ENCODE data around the gene RTP4.
"Not testable (repeated sequence)": the region's sequence is repeated elsewhere in the genome, so short reads cannot be mapped to it uniquely, and the experiment has no call there.

DNA sequence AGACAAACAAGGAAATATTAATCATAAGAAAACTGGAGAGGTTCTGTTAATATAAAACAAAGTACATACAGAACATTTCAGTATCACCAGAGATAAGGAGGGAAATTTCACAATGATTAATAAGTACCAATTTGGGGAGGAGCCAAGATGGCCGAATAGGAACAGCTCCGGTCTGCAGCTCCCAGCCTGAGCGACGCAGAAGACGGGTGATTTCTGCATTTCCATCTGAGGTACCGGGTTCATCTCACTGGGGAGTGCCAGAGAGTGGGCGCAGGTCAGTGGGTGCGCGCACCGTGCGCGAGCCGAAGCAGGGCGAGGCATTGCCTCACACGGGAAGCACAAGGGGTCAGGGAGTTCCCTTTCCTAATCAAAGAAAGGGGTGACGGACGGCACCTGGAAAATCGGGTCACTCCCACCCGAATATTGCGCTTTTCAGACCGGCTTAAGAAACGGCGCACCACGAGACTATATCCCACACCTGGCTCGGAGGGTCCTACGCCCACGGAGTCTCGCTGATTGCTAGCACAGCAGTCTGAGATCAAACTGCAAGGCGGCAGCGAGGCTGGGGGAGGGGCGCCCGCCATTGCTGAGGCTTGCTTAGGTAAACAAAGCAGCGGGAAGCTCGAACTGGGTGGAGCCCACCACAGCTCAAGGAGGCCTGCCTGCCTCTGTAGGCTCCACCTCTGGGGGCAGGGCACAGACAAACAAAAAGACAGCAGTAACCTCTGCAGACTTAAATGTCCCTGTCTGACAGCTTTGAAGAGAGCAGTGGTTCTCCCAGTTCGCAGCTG, 44.0 kb downstream of the RTP4 start:
- not testable (repeated sequence) for TF ChIP-seq GABPA, POLR2AphosphoS5 (IDR thresholded peaks at IDR 0.05; ENCODE audit: low read depth)
- TF ChIP-seq, protein P1, sequence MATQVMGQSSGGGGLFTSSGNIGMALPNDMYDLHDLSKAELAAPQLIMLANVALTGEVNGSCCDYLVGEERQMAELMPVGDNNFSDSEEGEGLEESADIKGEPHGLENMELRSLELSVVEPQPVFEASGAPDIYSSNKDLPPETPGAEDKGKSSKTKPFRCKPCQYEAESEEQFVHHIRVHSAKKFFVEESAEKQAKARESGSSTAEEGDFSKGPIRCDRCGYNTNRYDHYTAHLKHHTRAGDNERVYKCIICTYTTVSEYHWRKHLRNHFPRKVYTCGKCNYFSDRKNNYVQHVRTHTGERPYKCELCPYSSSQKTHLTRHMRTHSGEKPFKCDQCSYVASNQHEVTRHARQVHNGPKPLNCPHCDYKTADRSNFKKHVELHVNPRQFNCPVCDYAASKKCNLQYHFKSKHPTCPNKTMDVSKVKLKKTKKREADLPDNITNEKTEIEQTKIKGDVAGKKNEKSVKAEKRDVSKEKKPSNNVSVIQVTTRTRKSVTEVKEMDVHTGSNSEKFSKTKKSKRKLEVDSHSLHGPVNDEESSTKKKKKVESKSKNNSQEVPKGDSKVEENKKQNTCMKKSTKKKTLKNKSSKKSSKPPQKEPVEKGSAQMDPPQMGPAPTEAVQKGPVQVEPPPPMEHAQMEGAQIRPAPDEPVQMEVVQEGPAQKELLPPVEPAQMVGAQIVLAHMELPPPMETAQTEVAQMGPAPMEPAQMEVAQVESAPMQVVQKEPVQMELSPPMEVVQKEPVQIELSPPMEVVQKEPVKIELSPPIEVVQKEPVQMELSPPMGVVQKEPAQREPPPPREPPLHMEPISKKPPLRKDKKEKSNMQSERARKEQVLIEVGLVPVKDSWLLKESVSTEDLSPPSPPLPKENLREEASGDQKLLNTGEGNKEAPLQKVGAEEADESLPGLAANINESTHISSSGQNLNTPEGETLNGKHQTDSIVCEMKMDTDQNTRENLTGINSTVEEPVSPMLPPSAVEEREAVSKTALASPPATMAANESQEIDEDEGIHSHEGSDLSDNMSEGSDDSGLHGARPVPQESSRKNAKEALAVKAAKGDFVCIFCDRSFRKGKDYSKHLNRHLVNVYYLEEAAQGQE (IDR thresholded peaks at IDR 0.05; ENCODE audit: insufficient replicate concordance, low read depth), result not testable (repeated sequence)
- TF ChIP-seq, protein P2, sequence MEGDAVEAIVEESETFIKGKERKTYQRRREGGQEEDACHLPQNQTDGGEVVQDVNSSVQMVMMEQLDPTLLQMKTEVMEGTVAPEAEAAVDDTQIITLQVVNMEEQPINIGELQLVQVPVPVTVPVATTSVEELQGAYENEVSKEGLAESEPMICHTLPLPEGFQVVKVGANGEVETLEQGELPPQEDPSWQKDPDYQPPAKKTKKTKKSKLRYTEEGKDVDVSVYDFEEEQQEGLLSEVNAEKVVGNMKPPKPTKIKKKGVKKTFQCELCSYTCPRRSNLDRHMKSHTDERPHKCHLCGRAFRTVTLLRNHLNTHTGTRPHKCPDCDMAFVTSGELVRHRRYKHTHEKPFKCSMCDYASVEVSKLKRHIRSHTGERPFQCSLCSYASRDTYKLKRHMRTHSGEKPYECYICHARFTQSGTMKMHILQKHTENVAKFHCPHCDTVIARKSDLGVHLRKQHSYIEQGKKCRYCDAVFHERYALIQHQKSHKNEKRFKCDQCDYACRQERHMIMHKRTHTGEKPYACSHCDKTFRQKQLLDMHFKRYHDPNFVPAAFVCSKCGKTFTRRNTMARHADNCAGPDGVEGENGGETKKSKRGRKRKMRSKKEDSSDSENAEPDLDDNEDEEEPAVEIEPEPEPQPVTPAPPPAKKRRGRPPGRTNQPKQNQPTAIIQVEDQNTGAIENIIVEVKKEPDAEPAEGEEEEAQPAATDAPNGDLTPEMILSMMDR (IDR thresholded peaks at IDR 0.05; ENCODE audit: insufficient read depth, low read length), result not testable (repeated sequence)
